ENCODE results near the gene ZDHHC6.

DNA sequence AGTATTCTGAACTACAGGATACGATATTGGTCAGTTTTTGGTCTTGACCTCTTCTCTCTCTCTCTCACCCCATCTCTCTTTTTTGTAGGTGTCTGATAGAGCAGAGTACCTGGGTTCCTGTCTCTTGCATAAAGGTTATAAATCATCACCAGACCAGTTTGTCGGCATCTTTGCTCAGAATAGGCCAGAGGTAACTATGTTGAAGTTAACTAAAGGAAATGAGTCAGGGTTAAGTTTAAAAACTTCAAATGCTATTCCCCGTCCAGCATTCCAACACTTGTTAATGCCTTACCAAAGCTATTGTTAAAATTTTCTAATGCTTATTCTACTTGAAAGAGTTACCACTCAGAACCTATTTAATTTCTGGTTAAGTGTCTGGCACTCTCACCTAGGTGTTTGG is 42.1 kb downstream of the ZDHHC6 start:
- no peak for TF ChIP-seq POLR2A (IDR thresholded peaks at IDR 0.05)
- TF ChIP-seq, protein P1, sequence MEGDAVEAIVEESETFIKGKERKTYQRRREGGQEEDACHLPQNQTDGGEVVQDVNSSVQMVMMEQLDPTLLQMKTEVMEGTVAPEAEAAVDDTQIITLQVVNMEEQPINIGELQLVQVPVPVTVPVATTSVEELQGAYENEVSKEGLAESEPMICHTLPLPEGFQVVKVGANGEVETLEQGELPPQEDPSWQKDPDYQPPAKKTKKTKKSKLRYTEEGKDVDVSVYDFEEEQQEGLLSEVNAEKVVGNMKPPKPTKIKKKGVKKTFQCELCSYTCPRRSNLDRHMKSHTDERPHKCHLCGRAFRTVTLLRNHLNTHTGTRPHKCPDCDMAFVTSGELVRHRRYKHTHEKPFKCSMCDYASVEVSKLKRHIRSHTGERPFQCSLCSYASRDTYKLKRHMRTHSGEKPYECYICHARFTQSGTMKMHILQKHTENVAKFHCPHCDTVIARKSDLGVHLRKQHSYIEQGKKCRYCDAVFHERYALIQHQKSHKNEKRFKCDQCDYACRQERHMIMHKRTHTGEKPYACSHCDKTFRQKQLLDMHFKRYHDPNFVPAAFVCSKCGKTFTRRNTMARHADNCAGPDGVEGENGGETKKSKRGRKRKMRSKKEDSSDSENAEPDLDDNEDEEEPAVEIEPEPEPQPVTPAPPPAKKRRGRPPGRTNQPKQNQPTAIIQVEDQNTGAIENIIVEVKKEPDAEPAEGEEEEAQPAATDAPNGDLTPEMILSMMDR (IDR thresholded peaks at IDR 0.05), result no peak

Data from vagina (tissue), 2 donors.